HS-27A (cell line): Measurements from ENCODE around the gene KRT17.

Experiments
- DNase-seq: peaks from one replicate; pipeline ENCODE4 v3.0.0-alpha.2; 2012; ENCODE audit warnings: low read depth, missing footprints

Gene KRT17

GRCh38 chr17:41624208-41625101 lies at the start of gene KRT17:
Gene KRT17 (minus strand): TSS chr17:41624575. CDS start chr17:41624509, 66 bp downstream.
- no peak for DNase-seq

- DNase-seq = no peak
Measured at GRCh38 chr17:41672153-41672552, 47.8 kb upstream of the KRT17 start.

GRCh38 chr17:41667280-41668041 lies 43.1 kb upstream of the KRT17 start:
- DNase-seq = no peak

- DNase-seq = no peak
Measured at GRCh38 chr17:41666708-41667279, 42.4 kb upstream of the KRT17 start.

- no peak for DNase-seq
Measured at GRCh38 chr17:41666237-41666641, 41.9 kb upstream of the KRT17 start.

- DNase-seq = no peak
Measured at GRCh38 chr17:41665566-41666236, 41.3 kb upstream of the KRT17 start.

GRCh38 chr17:41664587-41665565 lies 40.5 kb upstream of the KRT17 start:
- no peak for DNase-seq

- DNase-seq = no peak
Measured at GRCh38 chr17:41664172-41664457, 39.7 kb upstream of the KRT17 start.

GRCh38 chr17:41663451-41664171 lies 39.2 kb upstream of the KRT17 start:
- no peak for DNase-seq

GRCh38 chr17:41660221-41660711 lies 35.9 kb upstream of the KRT17 start:
- no peak for DNase-seq

GRCh38 chr17:41659427-41660212 lies 35.2 kb upstream of the KRT17 start:
- no peak for DNase-seq

- DNase-seq = no peak
Measured at GRCh38 chr17:41658846-41659245, 34.5 kb upstream of the KRT17 start.

- DNase-seq = no peak
Measured at GRCh38 chr17:41657936-41658335, 33.6 kb upstream of the KRT17 start.

- DNase-seq = no peak
Measured at GRCh38 chr17:41657176-41657754, 32.9 kb upstream of the KRT17 start.

- DNase-seq = no peak
Measured at GRCh38 chr17:41656249-41657023, 32.1 kb upstream of the KRT17 start.

GRCh38 chr17:41655611-41656111 lies 31.3 kb upstream of the KRT17 start:
- DNase-seq = no peak

GRCh38 chr17:41654678-41655607 lies 30.6 kb upstream of the KRT17 start:
- DNase-seq = no peak
